ENCODE measurements around the gene HOXA9. TPM values are rescaled to one million over a fixed set of nuclear protein-coding genes. Genes with fewer than 3 reads are reported as not detected.
A peak's percentile ranks its signal among the peaks of the same experiment; 100 is the strongest.

Gene HOXA9
- total RNA-seq, 2 donors from 2014 or later, result not detected

- no peak overlapping the region for H3K27ac ChIP-seq
- peaks cover 16 to 41% of the 10 kb centered on the region in 2 donors for H3K4me1 ChIP-seq (ENCODE audit: control insufficient read depth in 1 of 2, low read depth in 2 of 2)
- H3K27me3 ChIP-seq (replicated peaks; ENCODE audit: insufficient read depth), result peaks cover 66% of the 10 kb centered on the region
- H3K9me3 ChIP-seq, result no peaks in the 10 kb centered on the region
- H3K36me3 ChIP-seq, result no peaks in the 10 kb centered on the region
- H3K4me3 ChIP-seq, result no peak overlapping the region
- ATAC-seq (ENCODE audit: insufficient number of reproducible peaks, low FRiP score, low read depth) (no peak), DNase-seq (ENCODE audit: low spot score) (no peak)
- no peak for TF ChIP-seq CTCF (IDR thresholded peaks at IDR 0.05)
These were observed 38.1 kb upstream of the HOXA9 start for GRCh38 chr7:27203365-27203953.

- DNase-seq (ENCODE audit: low spot score) (no peak), ATAC-seq (ENCODE audit: insufficient number of reproducible peaks, low FRiP score, low read depth) (no peak)
- Histone ChIP-seq H3K4me3 (no peak overlapping the region), H3K9me3 (no peaks in the 10 kb centered on the region), H3K36me3 (no peaks in the 10 kb centered on the region), H3K4me1 (ENCODE audit: control insufficient read depth in 1 of 2, low read depth in 2 of 2) (peaks cover 16 to 41% of the 10 kb centered on the region in 2 donors), H3K27ac (no peak overlapping the region), H3K27me3 (replicated peaks; ENCODE audit: insufficient read depth) (peaks cover 73% of the 10 kb centered on the region)
- no peak for TF ChIP-seq CTCF (IDR thresholded peaks at IDR 0.05)
These were observed 37.5 kb upstream of the HOXA9 start for GRCh38 chr7:27202862-27203134.

- peaks cover 16 to 41% of the 10 kb centered on the region in 2 donors for H3K4me1 ChIP-seq (ENCODE audit: control insufficient read depth in 1 of 2, low read depth in 2 of 2)
- DNase-seq (ENCODE audit: low spot score) (no peak), ATAC-seq (ENCODE audit: insufficient number of reproducible peaks, low FRiP score, low read depth) (no peak)
- H3K36me3 ChIP-seq, result no peaks in the 10 kb centered on the region
- H3K27me3 ChIP-seq (replicated peaks; ENCODE audit: insufficient read depth), result peaks cover 78% of the 10 kb centered on the region
- no peak overlapping the region for H3K4me3 ChIP-seq
- H3K27ac ChIP-seq, result no peak overlapping the region
- no peaks in the 10 kb centered on the region for H3K9me3 ChIP-seq
- no peak for TF ChIP-seq CTCF (IDR thresholded peaks at IDR 0.05)
These were observed 36.9 kb upstream of the HOXA9 start for GRCh38 chr7:27202018-27202861.

GRCh38 chr7:27201580-27202017 lies 36.3 kb upstream of the HOXA9 start:
- no peak overlapping the region for H3K27ac ChIP-seq
- H3K36me3 ChIP-seq, result no peaks in the 10 kb centered on the region
- TF ChIP-seq CTCF (IDR thresholded peaks at IDR 0.05), result no peak
- H3K27me3 ChIP-seq (replicated peaks; ENCODE audit: insufficient read depth), result peaks cover 81% of the 10 kb centered on the region
- no peak for DNase-seq (ENCODE audit: low spot score)
- H3K9me3 ChIP-seq, result no peaks in the 10 kb centered on the region
- no peak for ATAC-seq (ENCODE audit: insufficient number of reproducible peaks, low FRiP score, low read depth)
- peak overlapping the region; percentile 61 for H3K4me3 ChIP-seq
- H3K4me1 ChIP-seq (ENCODE audit: control insufficient read depth in 1 of 2, low read depth in 2 of 2), result peaks cover 16 to 41% of the 10 kb centered on the region in 2 donors

- Histone ChIP-seq H3K9me3 (no peaks in the 10 kb centered on the region), H3K27me3 (replicated peaks; ENCODE audit: insufficient read depth) (peaks cover 79% of the 10 kb centered on the region), H3K4me3 (peak overlapping the region; percentile 61), H3K36me3 (no peaks in the 10 kb centered on the region), H3K27ac (no peak overlapping the region), H3K4me1 (ENCODE audit: control insufficient read depth in 1 of 2, low read depth in 2 of 2) (peaks cover 16 to 41% of the 10 kb centered on the region in 2 donors)
- ATAC-seq (ENCODE audit: insufficient number of reproducible peaks, low FRiP score, low read depth), result no peak
- DNase-seq (ENCODE audit: low spot score), result no peak
- no peak for TF ChIP-seq CTCF (IDR thresholded peaks at IDR 0.05)
These were observed 35.6 kb upstream of the HOXA9 start for GRCh38 chr7:27200761-27201579.
